Body of pancreas (tissue), 4 donors: ENCODE measurements around the gene TXNDC11. TPM values are rescaled to one million over a fixed set of nuclear protein-coding genes. Genes with fewer than 3 reads are reported as not detected.
A peak's percentile ranks its signal among the peaks of the same experiment; 100 is the strongest.

Source experiments
- ATAC-seq: fragments of 150-250 bp; one replicate; pipeline ENCODE4 v1.9.1; 2016
- DNase-seq, 4 donors: peaks; one replicate each; pipeline ENCODE4 v3.0.0-alpha.2; 2019
- H3K27ac ChIP-seq, 4 donors: fragments of 200-600 bp; sonication (generic); 1 replicate in 3 of 4; 2 replicates in 1 of 4; pipeline versions ENCODE4 v1.5.1 to v1.6.1; 2016 to 2019; ENCODE audit warnings: mild to moderate bottlenecking in 1 of 4, mixed read lengths in 1 of 4, moderate library complexity in 1 of 4
- H3K27me3 ChIP-seq, 2 donors: fragments of 200-600 bp; sonication (generic); one replicate each; pipeline ENCODE4 v1.6.0; 2016; ENCODE audit warnings: mild to moderate bottlenecking in 1 of 2
- H3K36me3 ChIP-seq, 2 donors: fragments of 200-600 bp; sonication (generic); replicated peaks in 1 of 2; 2 replicates each; pipeline ENCODE4 v1.5.1; 2016; ENCODE audit warnings: low read depth in 2 of 2; ENCODE audit not compliant: insufficient read depth in 1 of 2
- H3K4me1 ChIP-seq: fragments of 200-600 bp; sonication (generic); one replicate; pipeline ENCODE4 v1.6.0; 2016
- H3K4me3 ChIP-seq, 2 donors: fragments of 200-600 bp; sonication (generic); 1 replicate in 1 of 2; 2 replicates in 1 of 2; pipeline ENCODE4 v1.5.1; 2016 to 2019
- H3K9me3 ChIP-seq, 3 donors: fragments of 200-600 bp; sonication (generic); 1 replicate in 2 of 3; 2 replicates in 1 of 3; pipeline ENCODE4 v1.5.1; 2016
- CTCF ChIP-seq, 7 experiments: fragments of 450-650 bp in 4 of 7; fragments of 200-600 bp in 3 of 7; sonication (generic) in 3 of 7; IDR thresholded peaks; one replicate each; pipeline ENCODE4 v1.5.1; 2016 to 2019; ENCODE audit warnings: antibody characterized with exemption in 7 of 7
- POLR2A ChIP-seq, 3 donors: fragments of 450-650 bp; IDR thresholded peaks; one replicate each; pipeline ENCODE4 v1.6.1; 2016; ENCODE audit warnings: antibody characterized with exemption in 3 of 3, mild to moderate bottlenecking in 2 of 3
- WGBS, 2 donors: methylation state at CpG; one replicate each; pipeline ENCODE4 v1.1.5; 2017; 5-methylcytosine and 5-hydroxymethylcytosine counted together
- intact Hi-C: fragments of 100-400 bp; cut with DNase I; formaldehyde crosslinking; loops from one replicate; pipeline ENCODE4 v1.15.1; 2023
- total RNA-seq, 2 donors: library from RNA; depleted of rRNA; stranded (reverse); fragments of >200 nt; gene quantifications; one replicate each; pipeline ENCODE4 v1.1.0, GENCODE V29; 2016

Gene TXNDC11
- total RNA-seq, 2 donors from 2014 or later, result 38.4 to 90.3 TPM

- WGBS, 2 donors, result 42 to 48% methylated on average over 15 of the region's 15 CpGs
- H3K4me3 ChIP-seq, result no peak overlapping the region
- no peak for TF ChIP-seq CTCF (IDR thresholded peaks at IDR 0.05)
- no peak for TF ChIP-seq POLR2A (IDR thresholded peaks at IDR 0.05)
- peaks cover 0 to 3% of the 10 kb centered on the region in 2 donors for H3K36me3 ChIP-seq
- DNase-seq, result no peak
- intact Hi-C loops, result no loop called here
- H3K4me1 ChIP-seq, result peaks cover 80% of the 10 kb centered on the region
- H3K9me3 ChIP-seq, result no peaks in the 10 kb centered on the region
- no peaks in the 10 kb centered on the region for H3K27me3 ChIP-seq
- peak overlapping the region in 3 of 4 donors; percentile 28 to 99 (median 98) for H3K27ac ChIP-seq
- ATAC-seq, result no peak
Observed at GRCh38 chr16:11738742-11739544, 3.7 kb downstream of the TXNDC11 start.

- H3K4me1 ChIP-seq, result peaks cover 75% of the 10 kb centered on the region
- no peaks in the 10 kb centered on the region for H3K9me3 ChIP-seq
- 32 to 34% methylated on average over 8 of the region's 8 CpGs for WGBS, 2 donors
- no peak for ATAC-seq
- H3K27ac ChIP-seq, result peak overlapping the region in 2 of 4 donors; percentile 42 to 99
- no peak for DNase-seq
- no peaks in the 10 kb centered on the region for H3K27me3 ChIP-seq
- no peak for TF ChIP-seq CTCF (IDR thresholded peaks at IDR 0.05)
- no peak for TF ChIP-seq POLR2A (IDR thresholded peaks at IDR 0.05)
- intact Hi-C loops, result no loop called here
- no peak overlapping the region for H3K4me3 ChIP-seq
- peaks cover 0 to 6% of the 10 kb centered on the region in 2 donors for H3K36me3 ChIP-seq
Observed at GRCh38 chr16:11737713-11738112, 4.9 kb downstream of the TXNDC11 start.

GRCh38 chr16:11736903-11737302 is 5.8 kb downstream of the TXNDC11 start:
- Histone ChIP-seq H3K36me3 (peaks cover 0 to 11% of the 10 kb centered on the region in 2 donors), H3K27me3 (no peaks in the 10 kb centered on the region), H3K9me3 (no peaks in the 10 kb centered on the region), H3K4me1 (peaks cover 84% of the 10 kb centered on the region), H3K4me3 (no peak overlapping the region), H3K27ac (peak overlapping the region in 3 of 4 donors; percentile 40 to 99 (median 42))
- 38 to 39% methylated on average over 6 of the region's 6 CpGs for WGBS, 2 donors
- DNase-seq (no peak), ATAC-seq (no peak)
- intact Hi-C loops, result no loop called here
- TF ChIP-seq POLR2A (IDR thresholded peaks at IDR 0.05), result no peak
- TF ChIP-seq CTCF (IDR thresholded peaks at IDR 0.05), result no peak

GRCh38 chr16:11735787-11736186 is 6.9 kb downstream of the TXNDC11 start:
- Histone ChIP-seq H3K27me3 (no peaks in the 10 kb centered on the region), H3K4me3 (no peak overlapping the region), H3K4me1 (peaks cover 92% of the 10 kb centered on the region), H3K9me3 (no peaks in the 10 kb centered on the region), H3K27ac (peak overlapping the region in 3 of 4 donors; percentile 40 to 99 (median 42)), H3K36me3 (peaks cover 0 to 13% of the 10 kb centered on the region in 2 donors)
- intact Hi-C loops, result no loop called here
- TF ChIP-seq POLR2A (IDR thresholded peaks at IDR 0.05), result no peak
- TF ChIP-seq CTCF (IDR thresholded peaks at IDR 0.05), result no peak
- DNase-seq, result no peak
- WGBS, 2 donors, result 15 to 23% methylated on average over 7 to 8 of the region's 8 CpGs
- ATAC-seq, result no peak
